ENCODE measurements around the gene GUCY2F.

Gene GUCY2F

DNA sequence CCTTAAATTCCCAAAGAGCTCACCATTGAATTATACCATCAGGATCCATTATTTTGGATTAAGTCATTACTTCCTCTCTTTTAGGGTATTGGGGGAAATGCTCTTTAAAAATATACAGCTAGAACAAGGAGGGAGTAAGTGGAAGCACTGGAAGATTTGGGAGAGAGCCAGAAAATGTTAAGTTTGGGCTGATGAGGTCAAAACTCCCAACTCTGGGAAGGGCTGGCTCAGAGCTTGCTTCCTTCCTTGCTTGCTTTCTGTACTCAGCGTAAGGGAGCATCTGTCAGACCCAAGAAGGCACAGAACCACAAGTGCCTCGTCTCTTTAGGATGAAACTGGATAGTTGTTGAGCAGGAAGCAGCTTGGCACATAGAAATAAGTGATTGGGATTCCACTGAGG is 138.2 kb downstream of the GUCY2F start:
- Mint-ChIP-seq H3K4me1 (peaks cover 46% of the 10 kb centered on the region), H3K36me3 (ENCODE audit: low read depth) (no peaks in the 10 kb centered on the region), H3K27ac (peak overlapping the region; percentile 83 to 97 (median 93)), H3K4me3 (peak overlapping the region in 1 of 3 experiments; percentile 6), H3K9me3 (peaks cover 4% of the 10 kb centered on the region), H3K27me3 (ENCODE audit: low read depth) (no peaks in the 10 kb centered on the region)
- TF ChIP-seq, protein P1, sequence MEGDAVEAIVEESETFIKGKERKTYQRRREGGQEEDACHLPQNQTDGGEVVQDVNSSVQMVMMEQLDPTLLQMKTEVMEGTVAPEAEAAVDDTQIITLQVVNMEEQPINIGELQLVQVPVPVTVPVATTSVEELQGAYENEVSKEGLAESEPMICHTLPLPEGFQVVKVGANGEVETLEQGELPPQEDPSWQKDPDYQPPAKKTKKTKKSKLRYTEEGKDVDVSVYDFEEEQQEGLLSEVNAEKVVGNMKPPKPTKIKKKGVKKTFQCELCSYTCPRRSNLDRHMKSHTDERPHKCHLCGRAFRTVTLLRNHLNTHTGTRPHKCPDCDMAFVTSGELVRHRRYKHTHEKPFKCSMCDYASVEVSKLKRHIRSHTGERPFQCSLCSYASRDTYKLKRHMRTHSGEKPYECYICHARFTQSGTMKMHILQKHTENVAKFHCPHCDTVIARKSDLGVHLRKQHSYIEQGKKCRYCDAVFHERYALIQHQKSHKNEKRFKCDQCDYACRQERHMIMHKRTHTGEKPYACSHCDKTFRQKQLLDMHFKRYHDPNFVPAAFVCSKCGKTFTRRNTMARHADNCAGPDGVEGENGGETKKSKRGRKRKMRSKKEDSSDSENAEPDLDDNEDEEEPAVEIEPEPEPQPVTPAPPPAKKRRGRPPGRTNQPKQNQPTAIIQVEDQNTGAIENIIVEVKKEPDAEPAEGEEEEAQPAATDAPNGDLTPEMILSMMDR (IDR thresholded peaks at IDR 0.05; ENCODE audit: unreplicated experiment in 3 of 3): no peak

DNA sequence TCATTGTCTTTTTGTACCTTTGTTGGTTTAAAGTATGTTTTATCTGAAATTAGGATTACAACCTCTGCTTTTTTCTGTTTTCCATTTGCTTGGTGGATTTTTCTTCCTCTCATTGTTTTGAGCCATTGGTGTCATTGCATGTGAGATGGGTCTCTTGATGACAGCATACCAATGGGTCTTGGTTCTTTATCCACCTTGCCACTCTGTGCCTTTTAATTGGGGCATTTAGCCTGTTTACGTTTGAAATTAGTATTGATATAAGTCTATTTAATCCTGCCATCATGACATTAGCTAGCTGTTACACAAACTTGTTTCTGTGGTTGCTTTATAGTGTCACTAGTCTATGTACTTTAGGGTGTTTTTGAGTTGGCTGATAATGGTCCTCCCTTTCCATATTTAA is 145.7 kb downstream of the GUCY2F start:
- Mint-ChIP-seq H3K4me3 (no peak overlapping the region), H3K9me3 (peaks cover 39% of the 10 kb centered on the region), H3K4me1 (no peaks in the 10 kb centered on the region), H3K36me3 (ENCODE audit: low read depth) (no peaks in the 10 kb centered on the region), H3K27me3 (ENCODE audit: low read depth) (peaks cover 8% of the 10 kb centered on the region), H3K27ac (no peak overlapping the region)
- TF ChIP-seq, protein P1 (IDR thresholded peaks at IDR 0.05; ENCODE audit: unreplicated experiment in 3 of 3): no peak

DNA sequence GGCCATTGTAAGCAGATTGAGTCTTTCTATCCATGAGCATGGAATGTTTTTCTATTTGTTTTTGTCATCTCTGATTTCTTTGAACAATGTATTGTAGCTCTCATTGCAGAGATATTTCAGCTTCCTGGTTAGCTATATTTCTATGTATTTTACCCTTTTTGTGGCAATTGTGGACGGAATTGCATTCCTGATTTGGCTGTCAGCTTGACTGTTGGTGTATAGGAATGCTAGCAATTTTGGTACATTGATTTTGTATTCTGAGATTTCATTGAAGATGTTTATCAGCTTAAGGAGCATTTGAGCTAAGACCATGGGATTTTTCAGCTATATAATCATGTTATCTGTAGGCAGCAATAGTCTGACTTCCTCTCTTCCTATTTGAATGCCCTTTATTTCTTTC is 154.6 kb downstream of the GUCY2F start:
- Mint-ChIP-seq H3K4me1 (no peaks in the 10 kb centered on the region), H3K36me3 (ENCODE audit: low read depth) (no peaks in the 10 kb centered on the region)

More for the DNA sequence above, 154.6 kb downstream of the GUCY2F start:
- Mint-ChIP-seq H3K27ac (no peak overlapping the region), H3K9me3 (peaks cover 34% of the 10 kb centered on the region), H3K27me3 (ENCODE audit: low read depth) (no peaks in the 10 kb centered on the region), H3K4me3 (no peak overlapping the region)
- TF ChIP-seq, protein P1 (IDR thresholded peaks at IDR 0.05; ENCODE audit: unreplicated experiment in 3 of 3): no peak
